Measurements from ENCODE around the gene C11orf42.

The C11orf42 gene

DNA sequence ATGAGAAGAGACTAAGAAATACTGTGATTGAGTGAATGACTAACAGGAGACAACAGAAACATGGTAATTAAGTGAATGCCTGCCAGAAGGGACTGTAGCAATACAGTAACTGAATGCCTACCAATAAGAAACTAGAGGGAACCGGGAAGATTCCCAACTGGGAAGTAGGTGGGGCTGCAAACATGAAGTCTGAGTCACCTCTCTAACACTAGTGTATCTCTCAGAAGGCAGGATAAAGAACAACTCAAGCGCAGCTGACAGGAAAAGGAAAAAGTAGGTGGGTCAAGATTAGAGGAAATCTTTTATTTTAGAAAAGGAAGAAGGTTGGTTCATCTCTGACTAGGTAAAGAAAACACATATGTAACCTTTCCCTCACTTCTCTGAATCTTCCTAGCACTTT lies 14.0 kb downstream of the C11orf42 start:
- DNase-seq (ENCODE audit: low read depth), result peak; percentile 94
- TF ChIP-seq, protein P1, sequence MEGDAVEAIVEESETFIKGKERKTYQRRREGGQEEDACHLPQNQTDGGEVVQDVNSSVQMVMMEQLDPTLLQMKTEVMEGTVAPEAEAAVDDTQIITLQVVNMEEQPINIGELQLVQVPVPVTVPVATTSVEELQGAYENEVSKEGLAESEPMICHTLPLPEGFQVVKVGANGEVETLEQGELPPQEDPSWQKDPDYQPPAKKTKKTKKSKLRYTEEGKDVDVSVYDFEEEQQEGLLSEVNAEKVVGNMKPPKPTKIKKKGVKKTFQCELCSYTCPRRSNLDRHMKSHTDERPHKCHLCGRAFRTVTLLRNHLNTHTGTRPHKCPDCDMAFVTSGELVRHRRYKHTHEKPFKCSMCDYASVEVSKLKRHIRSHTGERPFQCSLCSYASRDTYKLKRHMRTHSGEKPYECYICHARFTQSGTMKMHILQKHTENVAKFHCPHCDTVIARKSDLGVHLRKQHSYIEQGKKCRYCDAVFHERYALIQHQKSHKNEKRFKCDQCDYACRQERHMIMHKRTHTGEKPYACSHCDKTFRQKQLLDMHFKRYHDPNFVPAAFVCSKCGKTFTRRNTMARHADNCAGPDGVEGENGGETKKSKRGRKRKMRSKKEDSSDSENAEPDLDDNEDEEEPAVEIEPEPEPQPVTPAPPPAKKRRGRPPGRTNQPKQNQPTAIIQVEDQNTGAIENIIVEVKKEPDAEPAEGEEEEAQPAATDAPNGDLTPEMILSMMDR (conservative IDR thresholded peaks at IDR 0.05; ENCODE audit: low read length), result no peak
- no peak overlapping the region for H3K4me3 ChIP-seq (ENCODE audit: low read length)

DNA sequence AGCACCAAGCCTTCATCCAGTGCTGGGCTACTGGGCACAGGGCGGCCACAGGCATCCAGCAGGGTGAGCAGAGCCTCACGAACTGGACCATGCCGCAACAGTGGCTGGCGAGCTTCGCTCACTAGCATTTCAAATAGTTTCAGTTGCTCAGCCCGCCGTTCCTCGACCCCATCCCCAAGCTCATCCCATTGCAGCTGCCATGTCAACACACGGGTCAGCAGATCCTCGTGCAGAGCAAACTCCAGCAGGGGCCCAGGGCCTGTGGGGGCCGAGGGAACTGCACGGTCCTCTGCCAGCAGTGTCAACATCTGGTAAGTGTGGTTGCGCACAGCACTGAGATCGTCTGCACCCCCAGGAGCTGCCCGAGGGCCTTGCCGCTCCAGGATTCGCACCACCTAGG lies 18.5 kb downstream of the C11orf42 start:
- no peak overlapping the region for H3K4me3 ChIP-seq (ENCODE audit: low read length)
- TF ChIP-seq, protein P1 (conservative IDR thresholded peaks at IDR 0.05; ENCODE audit: low read length), result no peak
- no peak for DNase-seq (ENCODE audit: low read depth)

DNA sequence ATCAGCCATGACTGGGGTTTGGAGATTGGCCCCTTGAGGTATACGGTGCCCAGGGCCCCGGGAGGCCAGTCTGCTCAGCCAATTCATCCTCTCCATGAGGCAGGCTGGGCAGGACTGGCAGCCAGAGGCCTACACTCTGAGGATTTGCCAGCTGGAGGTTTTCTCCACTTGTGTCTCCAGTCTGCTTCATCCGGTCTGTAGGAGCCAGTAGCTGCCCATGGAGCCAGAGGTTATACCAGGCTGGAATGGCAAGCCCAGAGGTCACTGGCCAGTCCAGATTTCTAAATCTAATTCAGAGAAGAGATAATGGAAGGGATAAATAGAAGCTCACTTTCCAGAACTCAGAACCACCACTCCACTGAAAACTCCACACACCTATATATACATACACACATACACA lies 19.1 kb downstream of the C11orf42 start:
- no peak overlapping the region for H3K4me3 ChIP-seq (ENCODE audit: low read length)
- TF ChIP-seq, protein P1 (conservative IDR thresholded peaks at IDR 0.05; ENCODE audit: low read length), result no peak
- no peak for DNase-seq (ENCODE audit: low read depth)

DNA sequence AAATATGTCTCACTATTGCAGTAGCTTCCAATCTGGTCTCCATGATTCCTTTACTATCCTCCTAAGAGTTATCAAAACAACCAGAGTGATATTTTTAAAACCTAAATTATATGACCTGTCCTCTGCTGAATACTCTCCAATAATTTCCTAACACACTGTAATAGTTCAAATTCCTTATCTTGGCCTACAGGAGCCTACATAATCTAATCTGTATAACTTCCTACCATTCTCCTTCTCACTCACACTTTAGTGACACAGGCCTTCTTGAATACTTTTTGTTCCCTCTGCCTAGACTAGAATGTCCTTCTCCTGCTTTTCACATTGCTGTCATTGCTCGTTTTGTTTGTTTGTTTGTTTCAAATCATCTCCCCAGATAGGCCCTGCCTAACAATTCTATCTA lies 19.7 kb downstream of the C11orf42 start:
- TF ChIP-seq, protein P1 (conservative IDR thresholded peaks at IDR 0.05; ENCODE audit: low read length), result no peak
- no peak overlapping the region for H3K4me3 ChIP-seq (ENCODE audit: low read length)
- no peak for DNase-seq (ENCODE audit: low read depth)

- TF ChIP-seq, protein P1 (conservative IDR thresholded peaks at IDR 0.05; ENCODE audit: low read length), result no peak
- no peak overlapping the region for H3K4me3 ChIP-seq (ENCODE audit: low read length)
- no peak for DNase-seq (ENCODE audit: low read depth)
Observed at GRCh38 chr11:6225896-6226295, 20.5 kb downstream of the C11orf42 start.

- DNase-seq (ENCODE audit: low read depth), result no peak
- TF ChIP-seq, protein P1 (conservative IDR thresholded peaks at IDR 0.05; ENCODE audit: low read length), result no peak
- H3K4me3 ChIP-seq (ENCODE audit: low read length), result no peak overlapping the region
Observed at GRCh38 chr11:6228520-6228919, 23.2 kb downstream of the C11orf42 start.

GRCh38 chr11:6229911-6230310 lies 24.6 kb downstream of the C11orf42 start:
- DNase-seq (ENCODE audit: low read depth), result no peak
- TF ChIP-seq, protein P1 (conservative IDR thresholded peaks at IDR 0.05; ENCODE audit: low read length), result no peak
- H3K4me3 ChIP-seq (ENCODE audit: low read length), result no peak overlapping the region
